Measurements from ENCODE around the gene SLC6A4.

DNA sequence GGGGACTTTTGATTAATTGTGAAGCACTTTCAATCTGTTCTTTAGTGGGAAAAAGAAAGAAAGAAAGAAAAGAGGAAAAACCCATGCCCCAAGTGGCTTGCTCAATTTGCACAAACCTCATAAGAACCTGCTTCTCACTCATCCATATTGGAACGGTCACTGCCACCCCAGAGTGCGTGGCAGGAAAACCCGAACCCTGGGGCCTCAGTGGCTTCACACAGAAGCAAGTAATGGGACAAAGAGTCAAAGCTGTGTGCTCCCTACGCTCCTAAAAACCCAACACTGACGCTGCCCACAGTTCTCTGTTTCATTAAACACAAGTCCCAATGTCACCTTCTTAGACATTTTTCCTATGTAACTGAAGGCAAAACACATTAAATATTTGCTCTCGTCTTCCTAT, 1.2 kb downstream of the SLC6A4 start:
- TF ChIP-seq CTCF (IDR thresholded peaks at IDR 0.05) (no peak), POLR2A (IDR thresholded peaks at IDR 0.05) (no peak)
